GM12891 (cell line): Measurements from ENCODE around the gene NAV2.

Experiments used
- DNase-seq: peaks from one replicate; pipeline ENCODE4 v3.0.0; 2011; ENCODE audit warnings: low spot score; ENCODE audit not compliant: insufficient read length
- FAIRE-seq: peaks from 2 replicates; lab custom pipeline; 2011; peaks lifted over from hg19 to GRCh38; lab: Jason Lieb, UNC
- PAX5 ChIP-seq: IDR thresholded peaks from 2 replicates; pipeline ENCODE4 v1.6.1; 2011; ENCODE audit warnings: low read length, moderate library complexity, mild to moderate bottlenecking; ENCODE audit not compliant: insufficient read depth, severe bottlenecking
- POLR2A ChIP-seq: IDR thresholded peaks from 2 replicates; pipeline ENCODE4 v1.6.1; 2011; ENCODE audit warnings: low read depth, low read length, control low read depth
- POLR2AphosphoS5 ChIP-seq: IDR thresholded peaks from 2 replicates; pipeline ENCODE4 v1.6.1; 2011; ENCODE audit warnings: low read depth, low read length, control low read depth
- POU2F2 ChIP-seq: IDR thresholded peaks from 2 replicates; pipeline ENCODE4 v1.6.1; 2011; ENCODE audit warnings: low read depth, mild to moderate bottlenecking, control low read depth, low read length, moderate library complexity
- SPI1 ChIP-seq: IDR thresholded peaks from 2 replicates; pipeline ENCODE4 v1.6.1; 2011; ENCODE audit warnings: low read depth, low read length, control low read depth
- TAF1 ChIP-seq: IDR thresholded peaks from 2 replicates; pipeline ENCODE4 v1.6.1; 2011; ENCODE audit warnings: low read depth, low read length, control low read depth

Gene NAV2

DNA sequence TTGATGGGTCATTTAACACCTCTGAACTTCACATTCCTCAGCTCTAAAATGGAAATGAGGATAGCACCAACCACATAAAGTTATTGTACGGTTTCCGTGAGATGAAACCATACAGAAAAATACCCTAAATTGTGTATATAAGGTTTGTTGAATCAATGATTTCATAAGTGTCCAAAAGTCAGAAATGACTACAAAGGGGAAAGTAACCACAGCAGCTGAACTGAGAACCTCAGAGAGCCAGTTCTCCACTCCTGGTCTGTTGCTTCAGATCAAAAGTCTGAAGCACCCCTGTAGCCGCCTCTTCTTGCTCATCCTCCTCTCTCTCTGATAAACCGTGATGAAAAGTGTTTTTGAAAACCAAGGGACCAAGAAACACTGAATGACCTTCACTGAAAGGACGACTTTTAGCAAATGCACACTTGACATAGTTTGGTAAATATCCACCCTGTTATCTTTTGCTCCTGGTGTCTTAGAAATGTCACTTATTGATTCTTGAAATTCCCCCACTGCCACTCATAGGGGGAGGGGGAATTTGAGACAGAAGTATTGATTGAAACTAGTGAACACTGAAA is 194.5 kb downstream of the NAV2 start:
- DNase-seq (no peak), FAIRE-seq (no peak)
- TF ChIP-seq PAX5: peak; percentile 22
- no peak for TF ChIP-seq TAF1
- TF ChIP-seq POLR2A: no peak
- no peak for TF ChIP-seq POU2F2
- TF ChIP-seq SPI1: peak; percentile 29; the same call in 1 of the 2 replicates
- no peak for TF ChIP-seq POLR2AphosphoS5

DNA sequence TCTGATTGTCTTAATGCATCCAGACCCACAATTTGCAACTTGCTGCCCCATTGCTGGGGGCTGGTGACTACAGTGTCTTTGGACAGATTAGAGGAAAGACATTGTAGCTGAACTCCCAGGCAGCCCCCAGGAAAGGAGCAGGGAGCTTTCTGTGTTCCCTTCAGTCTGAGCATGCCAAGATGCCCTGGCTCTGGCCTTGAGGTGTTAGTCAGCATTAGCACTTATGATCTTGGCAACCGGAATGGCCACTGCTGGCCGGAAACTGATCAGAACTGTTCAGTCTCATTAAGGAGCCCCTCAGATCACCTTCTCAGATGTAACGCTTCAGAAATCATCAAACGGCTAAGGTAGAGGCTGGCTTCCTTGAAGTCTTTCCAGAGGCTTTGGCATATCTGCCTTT is 195.2 kb downstream of the NAV2 start:
- DNase-seq (no peak), FAIRE-seq (no peak)
- TF ChIP-seq POU2F2 (no peak), SPI1 (no peak), PAX5 (no peak)

DNA sequence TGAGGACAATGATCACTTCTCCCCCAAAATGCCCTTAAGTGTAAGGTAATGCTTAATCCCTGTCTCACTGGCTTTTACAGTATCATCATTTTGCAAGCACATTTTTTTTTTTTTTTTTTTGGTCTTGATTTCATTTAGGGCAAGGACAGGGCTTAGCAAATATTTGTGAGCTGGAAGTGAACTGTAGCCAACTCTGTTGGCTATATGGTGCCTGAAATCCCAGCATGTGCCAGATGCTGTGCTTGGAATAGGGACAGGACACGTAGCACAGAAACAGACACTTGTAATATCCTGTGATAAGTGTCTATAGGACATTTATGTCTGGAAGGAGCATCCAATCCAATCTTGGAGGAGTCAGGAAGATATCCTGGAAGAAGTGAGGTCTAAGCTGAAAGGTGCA is 198.3 kb downstream of the NAV2 start:
- no peak for FAIRE-seq
- TF ChIP-seq POLR2AphosphoS5 (no peak), POU2F2 (no peak), SPI1 (no peak), TAF1 (no peak), PAX5 (no peak), POLR2A (no peak)
- no peak for DNase-seq

DNA sequence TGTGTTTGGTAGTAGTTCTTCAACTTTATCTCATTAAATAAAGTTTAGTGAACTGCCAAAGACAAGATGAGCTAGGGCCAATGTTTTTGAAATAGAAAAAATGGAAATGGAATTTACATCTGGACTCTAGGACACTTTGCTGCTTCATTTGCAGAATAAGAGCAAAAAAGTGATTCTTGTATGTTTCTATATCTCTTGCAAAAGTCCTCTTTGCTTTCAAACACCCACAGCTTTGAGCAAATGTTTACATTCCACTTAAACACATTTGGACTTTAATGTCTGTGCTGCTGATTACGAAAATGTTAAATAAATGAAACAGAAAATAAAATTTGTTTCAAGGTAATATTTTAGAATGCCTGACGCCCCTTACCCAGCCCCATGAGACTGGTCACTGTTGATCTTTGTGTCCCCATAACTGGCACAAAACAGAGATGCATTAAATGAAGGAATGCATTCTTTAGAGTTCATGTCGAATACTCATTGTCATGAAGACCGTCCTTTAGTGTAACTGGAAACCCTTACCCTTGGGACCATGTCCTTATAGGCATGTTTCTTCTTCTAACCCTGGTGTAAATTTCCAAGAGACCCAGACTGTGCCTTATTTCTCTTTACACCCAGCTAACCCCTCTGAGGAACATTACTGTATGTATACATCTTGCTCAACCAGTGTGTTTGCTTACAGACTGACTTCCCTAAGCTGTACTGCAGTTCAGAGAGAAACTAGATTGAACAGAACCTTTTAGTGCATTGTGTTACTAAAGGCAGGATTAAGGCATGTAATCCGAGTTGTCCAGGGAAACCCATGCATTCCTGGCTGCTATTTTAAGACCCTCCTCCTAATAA is 199.7 kb downstream of the NAV2 start:
- no peak for TF ChIP-seq POLR2A
- no peak for TF ChIP-seq POLR2AphosphoS5
- no peak for TF ChIP-seq PAX5
- no peak for TF ChIP-seq POU2F2
- TF ChIP-seq TAF1: no peak
- no peak for TF ChIP-seq SPI1
- no peak for FAIRE-seq
- DNase-seq: no peak

DNA sequence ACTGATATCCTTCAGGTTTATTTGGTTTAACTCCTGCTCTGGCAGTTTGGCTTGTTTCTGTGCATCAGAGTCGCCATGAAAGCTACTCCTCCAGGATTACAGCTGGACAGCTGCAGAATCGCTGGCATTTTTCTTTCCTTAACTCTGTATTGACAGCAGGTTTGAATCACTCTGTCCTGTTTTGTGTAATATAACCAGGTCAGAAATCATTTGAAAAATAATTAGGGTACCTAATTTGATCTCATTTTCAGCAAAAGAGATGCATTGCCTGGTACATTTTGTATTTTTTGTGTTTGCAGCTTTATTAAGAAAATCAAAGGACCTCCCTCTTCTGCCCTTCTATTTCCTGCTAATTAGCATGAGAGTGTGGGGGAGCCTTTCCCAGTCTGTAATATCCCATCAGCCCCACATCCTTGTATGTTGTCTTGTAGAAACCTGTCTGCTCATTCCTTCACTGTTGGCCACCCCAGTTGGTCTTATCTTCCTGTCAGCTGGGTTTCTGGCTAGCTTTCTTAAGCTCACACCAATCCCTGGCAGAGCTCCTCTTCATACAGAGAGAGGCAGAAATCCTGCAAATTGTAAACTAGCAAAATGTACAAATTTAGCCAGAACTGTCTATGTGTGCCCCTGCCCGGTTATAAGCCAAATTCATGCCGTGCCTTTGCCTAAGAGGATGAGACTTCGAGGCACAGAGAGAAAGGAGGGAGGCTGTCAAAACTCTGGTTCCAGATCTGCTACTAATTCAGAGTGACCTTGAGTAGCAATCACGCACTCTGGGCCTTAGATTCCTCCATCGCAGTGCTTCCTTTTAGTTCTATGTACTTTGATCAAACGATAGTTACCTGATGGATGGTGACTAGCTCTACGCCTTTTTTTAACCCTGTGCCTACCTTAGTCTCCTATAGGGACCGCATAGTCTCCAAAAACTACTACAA is 200.6 kb downstream of the NAV2 start:
- FAIRE-seq: no peak
- DNase-seq: no peak
- TF ChIP-seq TAF1 (no peak), POU2F2 (no peak), PAX5 (no peak), POLR2AphosphoS5 (no peak), SPI1 (no peak), POLR2A (no peak)

DNA sequence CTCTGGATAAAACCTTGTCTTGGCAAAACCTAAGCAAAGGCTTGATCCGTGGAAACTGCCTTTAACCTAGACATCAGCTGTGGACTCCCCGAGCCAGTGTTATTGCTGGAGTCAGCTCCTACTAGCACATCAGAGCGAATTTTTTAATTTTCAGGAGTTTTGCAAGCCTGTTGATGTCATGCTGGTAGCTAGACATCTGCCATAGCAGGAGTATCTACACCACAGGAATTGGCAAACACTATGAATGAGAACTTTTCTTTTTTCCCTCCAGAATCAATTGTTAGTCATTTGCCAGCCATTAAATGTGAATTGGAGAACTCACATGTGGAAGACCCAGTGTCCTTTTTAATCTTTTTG is 201.2 kb downstream of the NAV2 start:
- FAIRE-seq (no peak), DNase-seq (no peak)
- TF ChIP-seq TAF1: no peak
- TF ChIP-seq SPI1: no peak
- no peak for TF ChIP-seq POLR2A
- no peak for TF ChIP-seq POU2F2
- no peak for TF ChIP-seq POLR2AphosphoS5
- no peak for TF ChIP-seq PAX5

DNA sequence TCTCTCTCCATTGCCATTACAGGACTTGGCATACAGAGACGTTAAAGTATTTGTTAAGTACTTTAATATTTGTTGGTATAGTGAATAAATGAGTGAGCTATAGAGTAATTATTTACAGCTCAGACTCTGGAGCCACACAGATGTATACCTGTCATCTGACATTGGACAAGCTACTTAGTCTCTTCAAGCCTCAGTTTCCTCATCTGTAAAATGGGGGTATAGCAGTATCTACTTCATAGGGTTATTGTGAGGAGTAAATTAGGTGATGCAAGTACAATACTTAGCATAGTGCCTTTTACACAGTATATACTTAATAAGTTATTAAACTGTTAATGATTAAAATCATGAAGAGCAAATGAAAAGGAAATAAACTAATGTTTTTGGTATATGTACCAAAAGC is 203.2 kb downstream of the NAV2 start:
- DNase-seq (no peak), FAIRE-seq (no peak)
- TF ChIP-seq SPI1 (no peak), PAX5 (no peak), TAF1 (no peak), POLR2AphosphoS5 (no peak), POLR2A (no peak), POU2F2 (no peak)

DNA sequence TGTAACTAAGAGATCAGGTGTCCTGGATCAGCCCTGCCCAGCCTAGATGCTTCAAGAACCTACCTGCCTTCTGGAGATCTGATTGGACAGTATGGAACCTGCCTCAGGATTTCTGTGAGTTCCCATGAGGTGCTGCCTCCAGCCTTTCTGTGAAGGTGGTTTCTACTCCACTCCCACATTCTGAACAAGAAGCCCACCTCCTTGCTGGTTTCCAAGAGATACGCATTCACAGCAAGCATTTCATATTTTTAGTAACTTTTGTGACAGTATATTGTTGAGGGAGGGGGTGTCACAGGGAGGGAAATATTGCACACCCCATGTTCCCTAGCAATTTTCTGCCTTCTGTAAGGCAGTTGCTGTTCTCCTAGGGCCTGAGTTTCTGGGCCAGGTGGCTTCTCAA is 204.4 kb downstream of the NAV2 start:
- no peak for DNase-seq
- TF ChIP-seq PAX5 (no peak), TAF1 (no peak), POU2F2 (no peak), POLR2AphosphoS5 (no peak), SPI1 (no peak), POLR2A (no peak)
- no peak for FAIRE-seq
